Ovary (tissue), 3 donors: ENCODE results near the gene DCST1.

Source experiments
- POLR2A ChIP-seq: fragments of 450-650 bp; IDR thresholded peaks from one replicate; pipeline ENCODE4 v1.6.1; 2017; ENCODE audit warnings: antibody characterized with exemption, mild to moderate bottlenecking, moderate library complexity
- TF ChIP-seq, protein P1 (sequence below), 3 donors: fragments of 450-650 bp in 2 of 3; fragments of 200-600 bp in 1 of 3; IDR thresholded peaks; one replicate each; pipeline versions ENCODE4 v1.5.1 to v1.8.0; 2016 to 2022; ENCODE audit warnings: antibody characterized with exemption in 3 of 3, mild to moderate bottlenecking in 1 of 3
- donor health status: DM: no; HTN: no; CAD: no.

DNA sequence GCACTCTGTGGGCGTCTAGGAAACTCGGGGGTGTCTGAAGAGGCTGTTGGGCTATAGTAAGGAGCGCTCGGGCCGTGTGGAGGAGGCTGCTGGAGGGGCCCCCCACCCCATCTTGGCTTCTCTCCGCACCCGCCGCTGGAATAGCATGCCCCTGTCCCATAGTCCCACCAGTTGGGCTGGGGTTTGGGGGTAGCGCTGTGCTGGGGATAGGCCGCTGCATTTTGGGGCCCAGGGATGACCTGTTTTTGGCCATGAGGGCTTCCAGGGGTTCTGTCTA is 45.5 kb downstream of the DCST1 start:
- TF ChIP-seq, protein P1, sequence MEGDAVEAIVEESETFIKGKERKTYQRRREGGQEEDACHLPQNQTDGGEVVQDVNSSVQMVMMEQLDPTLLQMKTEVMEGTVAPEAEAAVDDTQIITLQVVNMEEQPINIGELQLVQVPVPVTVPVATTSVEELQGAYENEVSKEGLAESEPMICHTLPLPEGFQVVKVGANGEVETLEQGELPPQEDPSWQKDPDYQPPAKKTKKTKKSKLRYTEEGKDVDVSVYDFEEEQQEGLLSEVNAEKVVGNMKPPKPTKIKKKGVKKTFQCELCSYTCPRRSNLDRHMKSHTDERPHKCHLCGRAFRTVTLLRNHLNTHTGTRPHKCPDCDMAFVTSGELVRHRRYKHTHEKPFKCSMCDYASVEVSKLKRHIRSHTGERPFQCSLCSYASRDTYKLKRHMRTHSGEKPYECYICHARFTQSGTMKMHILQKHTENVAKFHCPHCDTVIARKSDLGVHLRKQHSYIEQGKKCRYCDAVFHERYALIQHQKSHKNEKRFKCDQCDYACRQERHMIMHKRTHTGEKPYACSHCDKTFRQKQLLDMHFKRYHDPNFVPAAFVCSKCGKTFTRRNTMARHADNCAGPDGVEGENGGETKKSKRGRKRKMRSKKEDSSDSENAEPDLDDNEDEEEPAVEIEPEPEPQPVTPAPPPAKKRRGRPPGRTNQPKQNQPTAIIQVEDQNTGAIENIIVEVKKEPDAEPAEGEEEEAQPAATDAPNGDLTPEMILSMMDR (IDR thresholded peaks at IDR 0.05), result no peak
- no peak for TF ChIP-seq POLR2A
